ENCODE data around the gene TOX2. TPM values are rescaled to one million over a fixed set of nuclear protein-coding genes. Genes with fewer than 3 reads are reported as not detected.
A peak's percentile ranks its signal among the peaks of the same experiment; 100 is the strongest.

TOX2 gene
- total RNA-seq, 1 experiment from 2014 or later: 85.4 TPM

- ChIA-PET CTCF (interaction anchor here (1.0 kb wide), 1 partner anchor 9 kb away, joined by 7 read pairs; no protein-coding TSS in a partner anchor), POLR2A (no interaction called here)
- H3K27ac ChIP-seq (ENCODE audit: low read length): peak overlapping the region; percentile 72
- intact Hi-C loops (cut with micrococcal nuclease; ENCODE audit: unreplicated experiment): no loop called here
- H3K27me3 ChIP-seq (ENCODE audit: control insufficient read depth, insufficient read depth, low read length): no peaks in the 10 kb centered on the region
- peak; percentile 25; the same call in 1 of the 2 replicates for ATAC-seq
- in situ Hi-C loops (cut with HindIII; ENCODE audit: low pct_unique_long_range_greater_than_20kb, low sequenced_read_pairs): no loop called here
- no peak for DNase-seq (ENCODE audit: low read depth, low spot score)
- no TSS peak for BruUV-seq (replicated peaks)
- peaks cover 77% of the 10 kb centered on the region for H3K4me1 ChIP-seq (ENCODE audit: control insufficient read depth, insufficient read depth, low read length)
- no peaks in the 10 kb centered on the region for H3K36me3 ChIP-seq (ENCODE audit: control insufficient read depth, insufficient read depth, low read length)
- TF ChIP-seq SIN3A (IDR thresholded peaks at IDR 0.05; ENCODE audit: borderline replicate concordance, insufficient read depth, low read depth, low read length) (no peak), POLR2AphosphoS5 (IDR thresholded peaks at IDR 0.05; ENCODE audit: low read depth, low read length) (no peak), TCF7L2 (IDR thresholded peaks at IDR 0.05; ENCODE audit: low read depth, low read length) (no peak)
- TF ChIP-seq, protein P1, sequence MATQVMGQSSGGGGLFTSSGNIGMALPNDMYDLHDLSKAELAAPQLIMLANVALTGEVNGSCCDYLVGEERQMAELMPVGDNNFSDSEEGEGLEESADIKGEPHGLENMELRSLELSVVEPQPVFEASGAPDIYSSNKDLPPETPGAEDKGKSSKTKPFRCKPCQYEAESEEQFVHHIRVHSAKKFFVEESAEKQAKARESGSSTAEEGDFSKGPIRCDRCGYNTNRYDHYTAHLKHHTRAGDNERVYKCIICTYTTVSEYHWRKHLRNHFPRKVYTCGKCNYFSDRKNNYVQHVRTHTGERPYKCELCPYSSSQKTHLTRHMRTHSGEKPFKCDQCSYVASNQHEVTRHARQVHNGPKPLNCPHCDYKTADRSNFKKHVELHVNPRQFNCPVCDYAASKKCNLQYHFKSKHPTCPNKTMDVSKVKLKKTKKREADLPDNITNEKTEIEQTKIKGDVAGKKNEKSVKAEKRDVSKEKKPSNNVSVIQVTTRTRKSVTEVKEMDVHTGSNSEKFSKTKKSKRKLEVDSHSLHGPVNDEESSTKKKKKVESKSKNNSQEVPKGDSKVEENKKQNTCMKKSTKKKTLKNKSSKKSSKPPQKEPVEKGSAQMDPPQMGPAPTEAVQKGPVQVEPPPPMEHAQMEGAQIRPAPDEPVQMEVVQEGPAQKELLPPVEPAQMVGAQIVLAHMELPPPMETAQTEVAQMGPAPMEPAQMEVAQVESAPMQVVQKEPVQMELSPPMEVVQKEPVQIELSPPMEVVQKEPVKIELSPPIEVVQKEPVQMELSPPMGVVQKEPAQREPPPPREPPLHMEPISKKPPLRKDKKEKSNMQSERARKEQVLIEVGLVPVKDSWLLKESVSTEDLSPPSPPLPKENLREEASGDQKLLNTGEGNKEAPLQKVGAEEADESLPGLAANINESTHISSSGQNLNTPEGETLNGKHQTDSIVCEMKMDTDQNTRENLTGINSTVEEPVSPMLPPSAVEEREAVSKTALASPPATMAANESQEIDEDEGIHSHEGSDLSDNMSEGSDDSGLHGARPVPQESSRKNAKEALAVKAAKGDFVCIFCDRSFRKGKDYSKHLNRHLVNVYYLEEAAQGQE (IDR thresholded peaks at IDR 0.05; ENCODE audit: insufficient read depth in 1 of 2, low read depth in 2 of 2, low read length in 1 of 2): no peak
- TF ChIP-seq, protein P2, sequence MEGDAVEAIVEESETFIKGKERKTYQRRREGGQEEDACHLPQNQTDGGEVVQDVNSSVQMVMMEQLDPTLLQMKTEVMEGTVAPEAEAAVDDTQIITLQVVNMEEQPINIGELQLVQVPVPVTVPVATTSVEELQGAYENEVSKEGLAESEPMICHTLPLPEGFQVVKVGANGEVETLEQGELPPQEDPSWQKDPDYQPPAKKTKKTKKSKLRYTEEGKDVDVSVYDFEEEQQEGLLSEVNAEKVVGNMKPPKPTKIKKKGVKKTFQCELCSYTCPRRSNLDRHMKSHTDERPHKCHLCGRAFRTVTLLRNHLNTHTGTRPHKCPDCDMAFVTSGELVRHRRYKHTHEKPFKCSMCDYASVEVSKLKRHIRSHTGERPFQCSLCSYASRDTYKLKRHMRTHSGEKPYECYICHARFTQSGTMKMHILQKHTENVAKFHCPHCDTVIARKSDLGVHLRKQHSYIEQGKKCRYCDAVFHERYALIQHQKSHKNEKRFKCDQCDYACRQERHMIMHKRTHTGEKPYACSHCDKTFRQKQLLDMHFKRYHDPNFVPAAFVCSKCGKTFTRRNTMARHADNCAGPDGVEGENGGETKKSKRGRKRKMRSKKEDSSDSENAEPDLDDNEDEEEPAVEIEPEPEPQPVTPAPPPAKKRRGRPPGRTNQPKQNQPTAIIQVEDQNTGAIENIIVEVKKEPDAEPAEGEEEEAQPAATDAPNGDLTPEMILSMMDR (IDR thresholded peaks at IDR 0.05): no peak
- no peaks in the 10 kb centered on the region for H3K9me3 ChIP-seq (ENCODE audit: control insufficient read depth, insufficient read depth, low read depth, low read length)
- no peak overlapping the region; a peak in 1 of 4 replicates for H3K4me3 ChIP-seq (ENCODE audit: low read depth in 2 of 2, low read length in 2 of 2)
Measured at GRCh38 chr20:43926287-43927050, 11.8 kb downstream of the TOX2 start.

GRCh38 chr20:43931976-43932375, 17.3 kb downstream of the TOX2 start:
- no peaks in the 10 kb centered on the region for H3K36me3 ChIP-seq (ENCODE audit: control insufficient read depth, insufficient read depth, low read length)
- DNase-seq (ENCODE audit: low read depth, low spot score): no peak
- 0 out of 2 replicates have a peak overlapping the region, but pooled peaks have one; percentile 30 for H3K27ac ChIP-seq (ENCODE audit: low read length)
- H3K4me3 ChIP-seq (ENCODE audit: low read depth in 2 of 2, low read length in 2 of 2): no peak overlapping the region
- ChIA-PET CTCF (no interaction called here), POLR2A (no interaction called here)
- H3K27me3 ChIP-seq (ENCODE audit: control insufficient read depth, insufficient read depth, low read length): no peaks in the 10 kb centered on the region
- TF ChIP-seq TCF7L2 (IDR thresholded peaks at IDR 0.05; ENCODE audit: low read depth, low read length) (no peak), POLR2AphosphoS5 (IDR thresholded peaks at IDR 0.05; ENCODE audit: low read depth, low read length) (no peak), SIN3A (IDR thresholded peaks at IDR 0.05; ENCODE audit: borderline replicate concordance, insufficient read depth, low read depth, low read length) (no peak)
- TF ChIP-seq, protein P1 (IDR thresholded peaks at IDR 0.05; ENCODE audit: insufficient read depth in 1 of 2, low read depth in 2 of 2, low read length in 1 of 2): no peak
- TF ChIP-seq, protein P2 (IDR thresholded peaks at IDR 0.05): no peak
- peaks cover 39% of the 10 kb centered on the region for H3K4me1 ChIP-seq (ENCODE audit: control insufficient read depth, insufficient read depth, low read length)
- intact Hi-C loops (cut with micrococcal nuclease; ENCODE audit: unreplicated experiment) (no loop called here), in situ Hi-C loops (cut with HindIII; ENCODE audit: low pct_unique_long_range_greater_than_20kb, low sequenced_read_pairs) (no loop called here)
- no peak for ATAC-seq
- H3K9me3 ChIP-seq (ENCODE audit: control insufficient read depth, insufficient read depth, low read depth, low read length): no peaks in the 10 kb centered on the region
- no TSS peak for BruUV-seq (replicated peaks)

Data from Panc1 (cell line).